ENCODE results near the gene MCM10.
"Not testable (repeated sequence)": the region's sequence is repeated elsewhere in the genome, so short reads cannot be mapped to it uniquely, and the experiment has no call there.

MCM10 gene

DNA sequence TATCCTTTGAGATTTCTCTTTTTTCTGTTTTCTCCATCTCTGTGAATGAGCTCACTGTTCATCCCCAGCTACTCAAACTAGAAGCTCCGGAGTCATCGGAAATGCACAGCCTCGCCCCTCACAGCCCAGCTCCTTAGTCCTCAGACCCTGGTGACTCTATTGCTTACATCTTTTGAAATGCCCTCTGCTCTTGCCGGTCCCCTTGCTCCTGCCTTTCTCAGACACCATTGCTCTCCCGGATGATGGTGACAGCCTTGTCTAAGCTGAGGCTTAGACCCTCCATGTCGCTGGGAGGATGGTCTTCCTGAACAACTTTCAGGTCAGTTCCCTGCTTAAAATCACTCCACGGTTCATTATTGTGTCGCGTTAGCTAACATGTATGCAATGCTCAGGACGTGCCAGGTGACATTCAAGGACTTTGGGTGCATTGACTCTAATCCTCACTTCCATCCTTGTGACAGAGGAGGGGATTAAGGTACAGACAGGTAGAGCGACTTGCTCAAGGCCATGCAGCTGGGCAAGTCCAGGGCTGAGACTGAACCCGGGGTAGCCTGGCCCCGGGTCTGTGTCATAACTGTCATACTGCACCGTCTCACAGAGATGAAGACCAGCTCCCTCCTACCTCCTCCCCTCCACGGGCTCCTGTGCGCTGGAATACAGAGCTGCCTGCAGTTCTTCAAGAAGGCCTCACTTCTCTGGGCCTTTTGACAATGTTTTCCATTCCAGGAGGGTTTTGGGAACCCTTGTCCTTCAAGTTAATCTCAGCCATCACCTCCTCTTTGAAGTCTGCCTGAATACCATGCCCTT, 77.1 kb downstream of the MCM10 start:
- Histone ChIP-seq H3K36me3 (ENCODE audit: control insufficient read depth in 1 of 2, insufficient read depth in 2 of 2, low read length in 2 of 2) (no peaks in the 10 kb centered on the region), H2BK12ac (ENCODE audit: low read length) (no peak overlapping the region), H3K4ac (ENCODE audit: low read depth, low read length) (no peak overlapping the region), H3K79me1 (ENCODE audit: low read length) (no peaks in the 10 kb centered on the region), H3K4me3 (ENCODE audit: low read depth, low read length) (no peak overlapping the region), H2BK120ac (ENCODE audit: insufficient read depth, low read length, poor library complexity) (no peak overlapping the region), H3K9me3 (ENCODE audit: insufficient read depth, low read depth, low read length) (no peaks in the 10 kb centered on the region), H3K23ac (ENCODE audit: low read length) (no peak overlapping the region), H4K91ac (ENCODE audit: low read depth, low read length) (no peak overlapping the region), H2AK5ac (ENCODE audit: low read length) (no peak overlapping the region), H3K9ac (ENCODE audit: low read length) (no peak overlapping the region), H3K14ac (ENCODE audit: low read length) (no peak overlapping the region), H3K4me1 (ENCODE audit: control insufficient read depth in 1 of 2, insufficient read depth in 2 of 2, low read length in 2 of 2) (no peaks in the 10 kb centered on the region), H2BK5ac (ENCODE audit: low read depth, low read length, poor library complexity) (no peak overlapping the region), H4K8ac (ENCODE audit: low read depth, low read length) (no peak overlapping the region), H3K4me2 (ENCODE audit: low read length) (no peak overlapping the region), H2AFZ (ENCODE audit: insufficient read depth, low read length, poor library complexity) (no peak overlapping the region), H3K27ac (ENCODE audit: low read depth, low read length) (no peak overlapping the region), H4K12ac (ENCODE audit: low read depth, low read length) (no peak overlapping the region), H3K79me2 (ENCODE audit: control insufficient read depth, insufficient read depth, low read length, poor library complexity) (no peaks in the 10 kb centered on the region), H3K18ac (ENCODE audit: low read length) (no peak overlapping the region), H3K27me3 (ENCODE audit: insufficient read depth, low read length) (no peaks in the 10 kb centered on the region)
- no CpG with 5 or more reads among the region's 16 CpGs for WGBS (ENCODE audit: extremely low coverage, insufficient coverage, insufficient read length)
- peak; percentile 41 to 76 for DNase-seq

DNA sequence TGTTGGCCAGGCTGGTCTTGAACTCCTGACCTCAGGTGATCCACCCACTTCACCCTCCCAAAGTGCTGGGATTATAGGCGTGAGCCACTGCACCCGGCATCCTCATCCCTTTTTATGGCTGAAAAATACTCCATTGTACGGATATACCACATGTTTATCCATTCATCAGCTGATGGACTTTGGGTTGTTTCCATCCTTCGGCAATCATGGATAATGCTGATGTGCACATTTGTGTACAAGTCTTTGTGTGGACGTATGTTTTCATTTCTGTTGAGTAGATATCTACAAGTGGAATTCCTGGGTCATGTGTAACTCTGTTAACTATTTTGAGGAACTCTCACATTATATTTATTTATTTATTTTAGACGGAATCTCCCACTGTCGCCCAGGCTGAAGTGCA, 78.6 kb downstream of the MCM10 start:
- no peak overlapping the region for H3K4me2 ChIP-seq (ENCODE audit: low read length)
- H3K27ac ChIP-seq (ENCODE audit: low read depth, low read length), result no peak overlapping the region
- H2BK5ac ChIP-seq (ENCODE audit: low read depth, low read length, poor library complexity), result no peak overlapping the region
- H3K14ac ChIP-seq (ENCODE audit: low read length), result no peak overlapping the region
- H3K79me2 ChIP-seq (ENCODE audit: control insufficient read depth, insufficient read depth, low read length, poor library complexity), result no peaks in the 10 kb centered on the region
- H3K4me1 ChIP-seq (ENCODE audit: control insufficient read depth in 1 of 2, insufficient read depth in 2 of 2, low read length in 2 of 2), result no peaks in the 10 kb centered on the region
- H3K18ac ChIP-seq (ENCODE audit: low read length), result no peak overlapping the region
- no peak overlapping the region for H2AFZ ChIP-seq (ENCODE audit: insufficient read depth, low read length, poor library complexity)
- H3K9ac ChIP-seq (ENCODE audit: low read length), result no peak overlapping the region
- no peak overlapping the region for H3K4ac ChIP-seq (ENCODE audit: low read depth, low read length)
- no peaks in the 10 kb centered on the region for H3K9me3 ChIP-seq (ENCODE audit: insufficient read depth, low read depth, low read length)
- DNase-seq, result no peak
- no peak overlapping the region for H2BK120ac ChIP-seq (ENCODE audit: insufficient read depth, low read length, poor library complexity)
- no peaks in the 10 kb centered on the region for H3K79me1 ChIP-seq (ENCODE audit: low read length)
- H2AK5ac ChIP-seq (ENCODE audit: low read length), result no peak overlapping the region
- H4K91ac ChIP-seq (ENCODE audit: low read depth, low read length), result no peak overlapping the region
- no CpG with 5 or more reads among the region's 7 CpGs for WGBS (ENCODE audit: extremely low coverage, insufficient coverage, insufficient read length)
- no peak overlapping the region for H2BK12ac ChIP-seq (ENCODE audit: low read length)
- no peaks in the 10 kb centered on the region for H3K27me3 ChIP-seq (ENCODE audit: insufficient read depth, low read length)
- no peak overlapping the region for H3K4me3 ChIP-seq (ENCODE audit: low read depth, low read length)
- H3K36me3 ChIP-seq (ENCODE audit: control insufficient read depth in 1 of 2, insufficient read depth in 2 of 2, low read length in 2 of 2), result no peaks in the 10 kb centered on the region
- H4K8ac ChIP-seq (ENCODE audit: low read depth, low read length), result no peak overlapping the region
- H4K12ac ChIP-seq (ENCODE audit: low read depth, low read length), result no peak overlapping the region
- no peak overlapping the region for H3K23ac ChIP-seq (ENCODE audit: low read length)

GRCh38 chr10:13241613-13242012, 80.3 kb downstream of the MCM10 start:
- no peak overlapping the region for H3K4ac ChIP-seq (ENCODE audit: low read depth, low read length)
- WGBS (ENCODE audit: extremely low coverage, insufficient coverage, insufficient read length), result no CpG with 5 or more reads among the region's 3 CpGs
- H3K79me2 ChIP-seq (ENCODE audit: control insufficient read depth, insufficient read depth, low read length, poor library complexity), result no peaks in the 10 kb centered on the region
- H3K27ac ChIP-seq (ENCODE audit: low read depth, low read length), result no peak overlapping the region
- no peak overlapping the region for H4K12ac ChIP-seq (ENCODE audit: low read depth, low read length)
- DNase-seq, result no peak
- H4K91ac ChIP-seq (ENCODE audit: low read depth, low read length), result no peak overlapping the region
- no peak overlapping the region for H2BK5ac ChIP-seq (ENCODE audit: low read depth, low read length, poor library complexity)
- H3K9ac ChIP-seq (ENCODE audit: low read length), result no peak overlapping the region
- H4K8ac ChIP-seq (ENCODE audit: low read depth, low read length), result no peak overlapping the region
- H3K14ac ChIP-seq (ENCODE audit: low read length), result no peak overlapping the region
- H3K23ac ChIP-seq (ENCODE audit: low read length), result no peak overlapping the region
- no peak overlapping the region for H3K4me3 ChIP-seq (ENCODE audit: low read depth, low read length)
- H3K9me3 ChIP-seq (ENCODE audit: insufficient read depth, low read depth, low read length), result no peaks in the 10 kb centered on the region
- H3K4me2 ChIP-seq (ENCODE audit: low read length), result no peak overlapping the region
- H2AFZ ChIP-seq (ENCODE audit: insufficient read depth, low read length, poor library complexity), result no peak overlapping the region
- no peaks in the 10 kb centered on the region for H3K4me1 ChIP-seq (ENCODE audit: control insufficient read depth in 1 of 2, insufficient read depth in 2 of 2, low read length in 2 of 2)
- H3K79me1 ChIP-seq (ENCODE audit: low read length), result no peaks in the 10 kb centered on the region
- no peak overlapping the region for H2AK5ac ChIP-seq (ENCODE audit: low read length)
- no peaks in the 10 kb centered on the region for H3K36me3 ChIP-seq (ENCODE audit: control insufficient read depth in 1 of 2, insufficient read depth in 2 of 2, low read length in 2 of 2)
- no peaks in the 10 kb centered on the region for H3K27me3 ChIP-seq (ENCODE audit: insufficient read depth, low read length)
- H3K18ac ChIP-seq (ENCODE audit: low read length), result no peak overlapping the region
- H2BK12ac ChIP-seq (ENCODE audit: low read length), result no peak overlapping the region
- no peak overlapping the region for H2BK120ac ChIP-seq (ENCODE audit: insufficient read depth, low read length, poor library complexity)

DNA sequence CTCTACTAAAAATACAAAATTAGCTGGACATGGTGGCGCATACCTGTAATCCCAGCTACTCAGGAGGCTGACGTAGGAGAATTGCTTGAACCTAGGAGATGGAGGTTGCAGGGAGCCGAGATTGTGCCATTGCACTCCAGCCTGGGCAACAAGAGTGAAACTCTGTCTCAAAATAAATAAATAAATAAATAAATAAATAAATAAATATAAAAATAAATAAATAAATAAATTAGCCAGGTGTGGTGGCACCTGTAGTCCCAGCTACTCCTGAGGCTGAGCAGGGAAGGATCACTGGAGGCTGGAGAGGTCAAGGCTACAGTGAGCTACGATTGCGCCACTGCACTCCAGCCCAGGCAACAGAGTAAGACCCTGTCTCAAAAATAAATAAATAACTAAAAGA, 80.9 kb downstream of the MCM10 start:
- DNase-seq; H2AK5ac ChIP-seq (ENCODE audit: low read length); H3K4me1 ChIP-seq (ENCODE audit: control insufficient read depth in 1 of 2, insufficient read depth in 2 of 2, low read length in 2 of 2); H3K9me3 ChIP-seq (ENCODE audit: insufficient read depth, low read depth, low read length); H3K27ac ChIP-seq (ENCODE audit: low read depth, low read length); H2BK12ac ChIP-seq (ENCODE audit: low read length); H3K14ac ChIP-seq (ENCODE audit: low read length); H3K9ac ChIP-seq (ENCODE audit: low read length); H2AFZ ChIP-seq (ENCODE audit: insufficient read depth, low read length, poor library complexity); H3K4me3 ChIP-seq (ENCODE audit: low read depth, low read length); H3K4me2 ChIP-seq (ENCODE audit: low read length); H3K4ac ChIP-seq (ENCODE audit: low read depth, low read length); H4K12ac ChIP-seq (ENCODE audit: low read depth, low read length); H3K79me2 ChIP-seq (ENCODE audit: control insufficient read depth, insufficient read depth, low read length, poor library complexity); H2BK120ac ChIP-seq (ENCODE audit: insufficient read depth, low read length, poor library complexity); H4K91ac ChIP-seq (ENCODE audit: low read depth, low read length); H3K27me3 ChIP-seq (ENCODE audit: insufficient read depth, low read length); H3K23ac ChIP-seq (ENCODE audit: low read length); H3K18ac ChIP-seq (ENCODE audit: low read length); H4K8ac ChIP-seq (ENCODE audit: low read depth, low read length); H2BK5ac ChIP-seq (ENCODE audit: low read depth, low read length, poor library complexity); H3K79me1 ChIP-seq (ENCODE audit: low read length); H3K36me3 ChIP-seq (ENCODE audit: control insufficient read depth in 1 of 2, insufficient read depth in 2 of 2, low read length in 2 of 2): not testable (repeated sequence)
- WGBS (ENCODE audit: extremely low coverage, insufficient coverage, insufficient read length), result no CpG with 5 or more reads among the region's 5 CpGs

Data from trophoblast cell (in vitro differentiated cells and primary cell).